Measurements from ENCODE around the gene EPS8. TPM values are rescaled to one million over a fixed set of nuclear protein-coding genes. Genes with fewer than 3 reads are reported as not detected.

EPS8 gene
- total RNA-seq, 4 donors from 2014 or later: 26.1 to 43.2 (median 32.3) TPM

- WGBS, 2 donors: 0% methylated on average over 1 of the region's 1 CpG
- no peak for TF ChIP-seq CTCF (IDR thresholded peaks at IDR 0.05)
- no peak for TF ChIP-seq POLR2A (IDR thresholded peaks at IDR 0.05)
- no peak for DNase-seq (ENCODE audit: low spot score in 2 of 2)
- intact Hi-C loops (cut with DNase I; ENCODE audit: low total_unique reads): no loop called here
- no peak overlapping the region for H3K4me3 ChIP-seq (ENCODE audit: low read depth, poor library complexity, severe bottlenecking)
Measured at GRCh38 chr12:15646581-15646980, 142.6 kb downstream of the EPS8 start.

- TF ChIP-seq POLR2A (IDR thresholded peaks at IDR 0.05) (no peak), CTCF (IDR thresholded peaks at IDR 0.05) (no peak)
- DNase-seq (ENCODE audit: low spot score in 2 of 2): no peak
- intact Hi-C loops (cut with DNase I; ENCODE audit: low total_unique reads): no loop called here
- H3K4me3 ChIP-seq (ENCODE audit: low read depth, poor library complexity, severe bottlenecking): no peak overlapping the region
Measured at GRCh38 chr12:15644700-15645099, 144.5 kb downstream of the EPS8 start.

GRCh38 chr12:15638231-15638630 lies 151.0 kb downstream of the EPS8 start:
- 70 to 78% methylated on average over 3 of the region's 3 CpGs for WGBS, 2 donors
- H3K4me3 ChIP-seq (ENCODE audit: low read depth, poor library complexity, severe bottlenecking): no peak overlapping the region
- no peak for DNase-seq (ENCODE audit: low spot score in 2 of 2)
- intact Hi-C loops (cut with DNase I; ENCODE audit: low total_unique reads): no loop called here
- TF ChIP-seq POLR2A (IDR thresholded peaks at IDR 0.05) (no peak), CTCF (IDR thresholded peaks at IDR 0.05) (no peak)

GRCh38 chr12:15636060-15636890 lies 152.9 kb downstream of the EPS8 start:
- WGBS, 2 donors: 92% methylated on average over 1 of the region's 1 CpG
- no peak for DNase-seq (ENCODE audit: low spot score in 2 of 2)
- TF ChIP-seq POLR2A (IDR thresholded peaks at IDR 0.05) (no peak), CTCF (IDR thresholded peaks at IDR 0.05) (no peak)
- intact Hi-C loops (cut with DNase I; ENCODE audit: low total_unique reads): no loop called here
- H3K4me3 ChIP-seq (ENCODE audit: low read depth, poor library complexity, severe bottlenecking): no peak overlapping the region

GRCh38 chr12:15634010-15634683 lies 155.0 kb downstream of the EPS8 start:
- 72 to 80% methylated on average over 4 of the region's 4 CpGs for WGBS, 2 donors
- intact Hi-C loops (cut with DNase I; ENCODE audit: low total_unique reads): no loop called here
- TF ChIP-seq POLR2A (IDR thresholded peaks at IDR 0.05) (no peak), CTCF (IDR thresholded peaks at IDR 0.05) (no peak)
- H3K4me3 ChIP-seq (ENCODE audit: low read depth, poor library complexity, severe bottlenecking): no peak overlapping the region
- DNase-seq (ENCODE audit: low spot score in 2 of 2): no peak

Measured in lower leg skin (tissue), 4 donors.